Hepatocyte (in vitro differentiated cells): ENCODE data around the gene PRKAG1.

ENCODE experiments used
- EZH2 ChIP-seq: fragments of 200-600 bp; sonication (generic); IDR thresholded peaks from 2 replicates; pipeline ENCODE4 v1.6.1; 2016; ENCODE audit warnings: antibody characterized with exemption, mild to moderate bottlenecking, borderline replicate concordance
- TF ChIP-seq, protein P1 (sequence below): fragments of 200-600 bp; sonication (generic); IDR thresholded peaks from 2 replicates; pipeline ENCODE4 v1.5.1; 2016; ENCODE audit warnings: antibody characterized with exemption, mild to moderate bottlenecking; ENCODE audit not compliant: poor library complexity

GRCh38 chr12:49046129-49046895, 27.7 kb upstream of the PRKAG1 start:
- TF ChIP-seq, protein P1, sequence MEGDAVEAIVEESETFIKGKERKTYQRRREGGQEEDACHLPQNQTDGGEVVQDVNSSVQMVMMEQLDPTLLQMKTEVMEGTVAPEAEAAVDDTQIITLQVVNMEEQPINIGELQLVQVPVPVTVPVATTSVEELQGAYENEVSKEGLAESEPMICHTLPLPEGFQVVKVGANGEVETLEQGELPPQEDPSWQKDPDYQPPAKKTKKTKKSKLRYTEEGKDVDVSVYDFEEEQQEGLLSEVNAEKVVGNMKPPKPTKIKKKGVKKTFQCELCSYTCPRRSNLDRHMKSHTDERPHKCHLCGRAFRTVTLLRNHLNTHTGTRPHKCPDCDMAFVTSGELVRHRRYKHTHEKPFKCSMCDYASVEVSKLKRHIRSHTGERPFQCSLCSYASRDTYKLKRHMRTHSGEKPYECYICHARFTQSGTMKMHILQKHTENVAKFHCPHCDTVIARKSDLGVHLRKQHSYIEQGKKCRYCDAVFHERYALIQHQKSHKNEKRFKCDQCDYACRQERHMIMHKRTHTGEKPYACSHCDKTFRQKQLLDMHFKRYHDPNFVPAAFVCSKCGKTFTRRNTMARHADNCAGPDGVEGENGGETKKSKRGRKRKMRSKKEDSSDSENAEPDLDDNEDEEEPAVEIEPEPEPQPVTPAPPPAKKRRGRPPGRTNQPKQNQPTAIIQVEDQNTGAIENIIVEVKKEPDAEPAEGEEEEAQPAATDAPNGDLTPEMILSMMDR, result no peak
- no peak for TF ChIP-seq EZH2
